Fibroblast of skin of right biceps (primary cell): ENCODE measurements around the gene MAN2B1.

Source experiments
- DNase-seq: peaks from one replicate; pipeline ENCODE4 v3.0.0-alpha.2; 2013

The MAN2B1 gene

DNA sequence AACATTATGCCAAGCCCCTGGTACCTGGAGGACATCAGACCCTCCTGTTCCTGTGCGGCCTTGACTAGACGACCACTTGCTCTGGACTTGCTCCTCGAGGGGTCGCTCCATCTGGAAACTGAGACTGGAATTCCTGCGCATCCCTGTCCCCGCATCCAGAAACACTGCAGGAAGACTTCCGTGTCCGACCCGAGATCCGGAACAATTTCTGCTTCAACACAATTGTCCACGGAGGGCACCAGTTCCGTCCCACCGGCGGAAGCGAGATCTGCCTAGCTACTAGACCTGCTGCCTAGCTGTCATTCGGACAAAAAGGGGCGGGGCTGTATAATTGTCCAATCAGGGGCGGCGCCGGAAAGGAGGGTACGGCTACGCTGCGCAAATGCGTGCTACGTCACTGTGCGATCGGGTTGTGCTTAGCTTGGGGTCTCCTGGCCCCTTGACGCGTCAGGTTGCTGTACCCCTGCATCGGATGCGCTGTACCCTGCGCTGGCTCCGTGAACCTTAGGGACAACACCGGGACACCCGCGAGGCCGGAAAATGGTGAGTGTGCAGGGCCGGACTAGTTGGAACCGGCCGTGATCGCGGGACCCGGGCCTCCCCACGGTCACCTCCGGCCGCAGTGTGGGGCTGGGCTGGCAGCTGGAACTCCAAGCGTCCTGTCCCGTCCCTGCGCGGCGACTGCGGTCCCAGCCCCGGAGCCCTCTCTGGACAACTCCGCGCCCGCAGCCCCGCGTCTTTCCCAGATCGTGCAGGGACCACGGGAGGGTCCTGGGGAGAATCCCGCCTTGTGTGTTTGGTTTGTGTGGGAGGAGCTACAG lies 55.8 kb downstream of the MAN2B1 start, which contains the start of the genes ZNF490 and ZNF791:
Gene ZNF490, minus strand, starts transcription at position 274 of the 821 bp plus-strand sequence. Its CDS starts 133 bp downstream, at position 141.
Gene ZNF791, plus strand, starts transcription at position 381 of the 821 bp plus-strand sequence. Its CDS starts 160 bp downstream, at position 541.
- DNase-seq: peak; percentile 98

DNA sequence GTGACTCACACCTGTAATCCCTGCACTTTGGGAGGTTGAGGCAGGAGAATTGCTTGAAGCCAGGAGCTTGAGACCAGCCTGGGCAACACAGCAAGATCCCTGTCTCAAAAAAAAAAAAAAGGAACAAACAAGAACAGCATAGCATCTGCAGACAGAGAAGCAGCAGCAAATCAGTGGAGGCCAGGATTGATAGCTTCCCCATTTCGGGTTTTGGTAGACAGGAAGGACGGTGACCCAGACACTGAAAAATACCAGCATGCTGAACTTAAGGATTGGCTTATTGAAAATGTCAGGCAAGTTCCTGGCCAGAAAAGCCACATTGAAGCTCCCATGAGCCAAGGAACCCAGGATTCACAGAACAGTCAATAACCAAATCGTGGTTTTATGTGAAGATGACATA lies 58.9 kb downstream of the MAN2B1 start:
- DNase-seq: no peak

- no peak for DNase-seq
Observed at GRCh38 chr19:12606796-12607195, 59.7 kb downstream of the MAN2B1 start.

DNA sequence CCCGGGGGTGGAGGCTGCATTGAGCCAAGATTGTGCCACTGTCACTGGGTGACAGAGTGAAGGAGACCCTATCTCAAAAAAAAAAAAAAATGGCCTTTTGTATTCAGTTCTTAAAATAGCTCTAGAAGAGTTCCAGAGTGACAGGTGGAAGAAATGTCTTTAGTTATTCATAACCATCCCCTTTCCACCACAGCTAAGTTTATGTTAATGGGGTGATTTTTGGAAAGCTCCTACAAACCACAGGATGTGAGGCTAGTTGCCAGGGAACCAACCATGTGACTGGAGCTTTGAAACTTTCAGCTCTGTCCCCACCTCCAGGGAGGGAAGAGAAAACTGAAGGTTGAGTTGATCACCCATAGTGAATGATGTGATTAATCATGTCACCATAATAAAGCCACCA lies 62.8 kb downstream of the MAN2B1 start:
- DNase-seq: peak; percentile 24

DNA sequence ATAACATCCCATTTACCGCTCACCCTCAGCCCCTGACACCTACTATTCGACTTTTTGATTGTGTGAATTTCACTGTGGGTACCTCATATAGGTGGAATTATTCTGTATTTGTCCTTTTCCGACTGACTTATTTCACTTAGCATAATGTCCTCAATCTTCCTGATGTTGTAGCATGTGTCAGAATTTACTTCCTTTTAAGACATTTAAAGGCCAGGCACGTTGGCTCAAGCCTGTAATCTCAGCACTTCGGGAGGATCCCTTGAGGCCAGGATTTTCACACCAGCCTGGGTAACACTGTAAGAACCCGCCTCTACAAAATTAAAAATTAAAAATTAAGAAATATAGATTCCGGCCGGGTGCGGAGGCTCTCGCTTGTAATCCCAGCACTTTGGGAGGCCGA lies 68.9 kb downstream of the MAN2B1 start:
- no peak for DNase-seq

DNA sequence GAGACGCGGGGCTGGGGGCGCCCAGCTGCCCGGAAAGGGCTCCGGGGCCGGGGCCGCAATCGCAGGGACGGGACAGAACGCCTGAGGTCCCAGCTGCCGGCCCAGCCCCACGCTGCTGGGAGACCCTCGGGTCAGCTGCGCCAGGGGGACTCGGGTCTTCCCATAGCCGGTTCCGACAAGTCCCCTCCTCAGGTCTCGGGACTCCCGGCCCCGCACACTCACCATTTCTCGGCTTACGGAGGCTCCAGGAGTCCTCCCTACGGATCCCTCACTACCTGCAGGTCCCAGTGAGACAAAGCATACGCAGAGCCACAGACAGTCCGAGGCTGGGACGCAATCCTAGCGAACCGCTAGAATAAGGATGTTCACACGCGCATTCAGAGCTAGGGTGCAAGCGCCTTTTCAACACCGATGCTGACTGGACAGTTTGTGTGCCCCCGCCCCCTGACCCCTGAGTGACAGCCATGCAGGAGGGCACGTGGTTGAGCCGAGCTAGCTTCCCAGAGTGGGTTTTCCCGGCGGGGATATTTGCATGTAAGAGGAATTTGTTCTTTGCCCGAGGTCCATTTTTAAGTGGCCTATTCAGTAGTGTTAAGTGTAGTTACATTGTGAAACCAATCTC lies 69.5 kb downstream of the MAN2B1 start:
- DNase-seq: no peak
